ENCODE results near the gene VPS45.

VPS45 gene

DNA sequence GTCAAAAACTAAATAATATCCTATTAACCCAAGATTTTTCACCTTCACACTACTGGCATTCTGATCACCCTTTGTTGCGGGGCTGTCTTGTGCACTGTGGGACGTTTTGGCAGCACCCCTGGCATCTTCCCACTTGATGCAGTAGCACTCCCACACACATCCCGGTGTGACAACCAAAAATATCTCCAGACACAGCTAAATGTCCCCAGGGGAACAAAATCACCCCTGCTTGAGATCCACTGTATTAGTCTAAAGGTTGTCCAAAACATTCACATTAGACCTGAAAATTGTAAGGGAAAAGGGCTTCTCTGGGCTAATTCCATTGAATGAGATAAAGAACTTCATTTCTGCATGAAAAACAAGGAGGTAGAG, 120.0 kb downstream of the VPS45 start:
- TF ChIP-seq GATA1 (IDR thresholded peaks at IDR 0.05; ENCODE audit: low read depth, low read length) (no peak), POLR2A (IDR thresholded peaks at IDR 0.05; ENCODE audit: low read length) (no peak)
- DNase-seq = no peak

GRCh38 chr1:150192012-150192411, 124.4 kb downstream of the VPS45 start:
- DNase-seq = no peak
- TF ChIP-seq POLR2A (IDR thresholded peaks at IDR 0.05; ENCODE audit: low read length) (no peak), GATA1 (IDR thresholded peaks at IDR 0.05; ENCODE audit: low read depth, low read length) (no peak)

- no peak for DNase-seq
- TF ChIP-seq GATA1 (IDR thresholded peaks at IDR 0.05; ENCODE audit: low read depth, low read length) = no peak
- TF ChIP-seq POLR2A (IDR thresholded peaks at IDR 0.05; ENCODE audit: low read length) = no peak
Measured at GRCh38 chr1:150194381-150195031, 126.9 kb downstream of the VPS45 start.

Measured in erythroblast (primary cell).